ENCODE results near the gene OR2D2. TPM values are rescaled to one million over a fixed set of nuclear protein-coding genes. Genes with fewer than 3 reads are reported as not detected.
"Not testable (repeated sequence)": the region's sequence is repeated elsewhere in the genome, so short reads cannot be mapped to it uniquely, and the experiment has no call there.

The OR2D2 gene
- total and polyA plus RNA-seq, 12 donors: not detected

GRCh38 chr11:6894097-6894496, 1.8 kb upstream of the OR2D2 start:
- no peak for ATAC-seq
- Histone ChIP-seq H3K4me1 (no peaks in the 10 kb centered on the region), H3K27me3 (no peaks in the 10 kb centered on the region), H3K9me3 (peaks cover 0 to under 1% (median 0%) of the 10 kb centered on the region in 11 donors), H3K36me3 (no peaks in the 10 kb centered on the region), H3K4me3 (no peak overlapping the region), H3K27ac (no peak overlapping the region)
- DNase-seq: no peak
- intact Hi-C loops (cut with DNase I): no loop called here
- no peak for TF ChIP-seq CTCF (IDR thresholded peaks at IDR 0.05)

- no peaks in the 10 kb centered on the region for H3K27me3 ChIP-seq
- H3K4me1 ChIP-seq: no peaks in the 10 kb centered on the region
- no peaks in the 10 kb centered on the region for H3K36me3 ChIP-seq
- H3K4me3 ChIP-seq: no peak overlapping the region
- peaks cover 0 to 16% (median 0%) of the 10 kb centered on the region in 11 donors for H3K9me3 ChIP-seq
- 82 to 85% methylated on average over 1 of the region's 1 CpG for WGBS, 2 donors
- no peak for ATAC-seq
- no peak overlapping the region for H3K27ac ChIP-seq
- intact Hi-C loops (cut with DNase I): no loop called here
- DNase-seq: no peak
- TF ChIP-seq CTCF (IDR thresholded peaks at IDR 0.05): no peak
These were observed 2.5 kb downstream of the OR2D2 start for GRCh38 chr11:6889835-6890234.

GRCh38 chr11:6888830-6889229, 3.5 kb downstream of the OR2D2 start:
- Histone ChIP-seq H3K27ac (no peak overlapping the region), H3K27me3 (no peaks in the 10 kb centered on the region), H3K36me3 (no peaks in the 10 kb centered on the region), H3K9me3 (peaks cover 0 to 16% (median 0%) of the 10 kb centered on the region in 11 donors), H3K4me3 (no peak overlapping the region), H3K4me1 (no peaks in the 10 kb centered on the region)
- no peak for TF ChIP-seq CTCF (IDR thresholded peaks at IDR 0.05)
- WGBS, 2 donors: 87 to 90% methylated on average over 4 of the region's 4 CpGs
- intact Hi-C loops (cut with DNase I): no loop called here
- DNase-seq: no peak
- no peak for ATAC-seq

GRCh38 chr11:6887711-6888110, 4.6 kb downstream of the OR2D2 start:
- H3K4me1 ChIP-seq; H3K27me3 ChIP-seq; H3K36me3 ChIP-seq; intact Hi-C loops (cut with DNase I); H3K4me3 ChIP-seq; DNase-seq; ATAC-seq; H3K27ac ChIP-seq: not testable (repeated sequence)
- WGBS, 2 donors: 86 to 93% methylated on average over 5 of the region's 5 CpGs
- peaks cover 0 to 16% (median 0%) of the 10 kb centered on the region in 11 donors for H3K9me3 ChIP-seq

GRCh38 chr11:6882751-6883150, 9.5 kb downstream of the OR2D2 start:
- Histone ChIP-seq H3K4me3 (no peak overlapping the region), H3K36me3 (no peaks in the 10 kb centered on the region), H3K4me1 (no peaks in the 10 kb centered on the region), H3K27me3 (no peaks in the 10 kb centered on the region), H3K9me3 (peaks cover 0 to 3% (median 0%) of the 10 kb centered on the region in 11 donors), H3K27ac (no peak overlapping the region)
- intact Hi-C loops (cut with DNase I): no loop called here
- DNase-seq: no peak
- ATAC-seq: no peak
- TF ChIP-seq CTCF (IDR thresholded peaks at IDR 0.05): no peak

Measured in heart right ventricle (tissue), 16 donors.